ENCODE results near the gene ETV6.

Gene ETV6

DNA sequence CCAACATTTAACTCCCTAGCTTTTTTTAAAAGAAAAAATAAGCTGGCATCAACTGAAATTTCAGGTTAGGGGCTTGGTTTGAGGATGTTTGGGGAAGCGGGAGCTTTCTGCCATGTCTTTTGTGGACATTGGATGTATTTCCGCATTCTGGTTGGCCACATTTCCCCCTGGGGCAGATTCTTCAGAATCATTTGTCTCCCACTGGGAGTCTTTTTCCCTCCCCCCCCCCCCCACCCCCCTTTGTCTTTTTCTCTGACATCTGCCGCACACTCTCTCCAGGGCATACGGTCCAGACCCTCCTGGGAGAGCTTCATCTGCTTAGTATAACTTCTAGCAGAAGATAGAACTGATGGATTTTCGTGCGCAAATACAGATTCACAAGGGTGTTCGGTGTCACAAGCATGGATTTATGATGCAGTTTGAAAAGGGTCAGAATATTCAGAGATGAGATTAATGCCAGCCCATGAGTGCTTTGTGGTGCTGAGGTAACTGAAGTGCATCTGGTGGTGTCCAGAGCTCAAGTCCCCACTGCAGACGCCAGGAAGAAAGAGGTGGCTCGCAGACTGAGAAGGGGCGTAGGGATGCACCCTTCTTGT lies 40.2 kb downstream of the ETV6 start:
- DNase-seq (ENCODE audit: extremely low read depth in 1 of 2, low read depth in 1 of 2): no peak

DNA sequence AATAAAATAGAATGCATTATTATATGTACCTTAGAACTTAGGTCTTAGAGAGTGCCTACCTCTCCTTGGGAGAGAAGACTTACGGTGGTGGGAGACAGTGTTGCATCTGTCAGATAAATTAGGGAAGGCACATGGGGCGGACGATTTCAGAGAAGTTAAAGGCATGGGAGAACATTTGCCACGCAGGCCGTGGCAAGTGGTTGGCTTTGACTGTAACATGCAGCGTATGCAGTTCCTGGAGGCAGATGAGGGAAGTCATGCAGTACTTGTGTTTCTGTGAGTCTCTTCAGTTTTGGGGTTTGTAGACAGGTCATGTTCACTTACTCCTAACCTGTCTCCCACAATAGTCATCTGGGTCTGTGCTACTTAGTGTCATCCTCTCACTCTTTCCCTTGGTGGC lies 43.6 kb downstream of the ETV6 start:
- DNase-seq (ENCODE audit: extremely low read depth in 1 of 2, low read depth in 1 of 2): no peak

DNA sequence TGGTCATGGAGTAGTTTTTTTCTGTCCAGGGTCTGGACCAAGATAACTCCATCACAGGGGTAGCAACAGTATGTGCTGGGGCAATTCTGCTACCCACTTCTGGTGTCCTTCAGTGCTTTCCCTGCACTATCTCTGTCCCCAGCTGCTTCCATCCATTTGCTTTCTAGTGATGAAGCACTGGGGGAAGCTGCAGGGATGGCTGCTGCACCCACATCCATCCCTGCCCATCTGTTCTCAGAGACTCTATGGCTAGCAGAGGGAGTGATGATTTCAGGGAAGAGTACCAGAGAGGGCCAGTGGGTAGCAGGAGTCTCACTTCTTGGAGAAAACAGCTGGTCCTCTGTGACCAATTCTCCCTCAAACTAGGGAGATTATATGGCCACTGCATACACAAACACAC lies 44.1 kb downstream of the ETV6 start:
- DNase-seq (ENCODE audit: extremely low read depth in 1 of 2, low read depth in 1 of 2): no peak

DNA sequence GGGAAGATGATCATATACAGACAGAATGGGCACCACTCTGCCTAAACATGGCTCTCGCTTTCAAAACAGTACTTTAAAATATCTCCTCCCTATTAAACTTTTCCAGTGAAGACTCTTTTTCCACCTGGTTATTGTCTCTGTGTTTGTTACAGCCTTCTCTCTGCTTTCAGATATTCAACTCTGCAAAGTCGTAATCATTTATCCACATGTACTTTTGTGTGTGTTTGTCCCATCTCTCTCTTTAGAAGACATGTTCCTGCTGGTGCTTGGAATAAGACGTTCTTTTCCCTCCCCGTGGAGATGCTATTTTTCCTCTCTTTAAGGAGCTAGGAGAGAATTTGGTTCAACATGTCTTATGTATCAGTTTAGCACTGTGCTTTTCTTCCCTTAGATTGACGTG lies 45.1 kb downstream of the ETV6 start:
- no peak for DNase-seq (ENCODE audit: extremely low read depth in 1 of 2, low read depth in 1 of 2)

DNA sequence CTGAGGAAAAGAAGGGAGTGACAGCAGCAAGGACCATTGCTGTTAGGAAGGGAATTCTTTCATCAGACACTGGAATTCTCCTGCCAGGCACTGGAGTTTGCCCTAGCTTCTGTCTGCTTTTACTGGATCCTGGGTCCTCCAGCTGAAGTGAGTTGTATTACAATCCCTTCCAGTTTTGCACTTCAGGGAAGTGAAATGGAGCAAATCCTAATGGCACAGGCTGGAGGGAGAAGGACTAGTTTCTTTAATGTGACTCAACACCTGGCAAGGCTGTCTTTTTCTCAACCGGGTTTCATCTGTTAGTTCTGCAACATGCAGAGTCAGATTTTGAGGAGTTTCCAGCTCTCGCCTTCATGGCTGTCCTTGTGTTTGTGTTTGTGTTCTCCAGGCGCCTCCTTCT lies 45.8 kb downstream of the ETV6 start:
- DNase-seq (ENCODE audit: extremely low read depth in 1 of 2, low read depth in 1 of 2): no peak

DNA sequence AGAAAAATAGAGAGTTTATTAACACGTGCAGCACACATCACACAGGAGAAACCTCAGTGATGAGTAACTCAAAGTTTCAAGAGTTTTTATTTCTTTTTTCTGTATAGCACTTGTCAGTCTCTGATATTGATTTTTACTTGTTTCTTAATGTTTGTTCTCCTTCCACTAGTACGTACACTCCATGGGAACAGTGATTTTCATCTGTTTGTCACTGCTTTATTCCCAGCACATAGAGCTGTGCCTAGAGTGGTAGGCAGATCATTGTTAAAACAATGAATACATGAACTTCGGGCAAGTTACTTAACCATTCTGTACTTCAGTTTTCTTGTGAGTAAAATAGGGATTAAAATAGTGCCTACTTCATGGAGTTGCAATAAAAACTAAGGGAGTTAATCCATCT lies 46.6 kb downstream of the ETV6 start:
- no peak for DNase-seq (ENCODE audit: extremely low read depth in 1 of 2, low read depth in 1 of 2)

DNA sequence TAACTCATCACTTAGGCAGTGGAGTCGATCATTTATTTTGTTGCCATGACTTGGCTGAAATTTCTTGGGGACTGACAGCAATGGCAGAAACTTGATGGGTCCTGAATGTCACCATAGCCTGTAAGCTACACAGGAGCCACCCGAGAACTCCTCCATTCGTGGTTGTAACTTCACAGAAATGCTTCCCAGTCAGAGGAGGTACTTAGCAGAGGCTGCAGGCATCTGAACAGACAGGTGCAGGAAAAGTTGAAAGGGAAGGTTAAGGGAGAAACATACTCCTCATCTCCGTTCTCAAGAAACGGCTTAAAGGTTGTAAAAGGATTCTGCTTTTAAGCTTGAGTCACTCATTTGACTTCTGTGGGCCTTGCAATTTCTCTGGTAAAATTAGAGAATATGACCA lies 47.7 kb downstream of the ETV6 start:
- no peak for DNase-seq (ENCODE audit: extremely low read depth in 1 of 2, low read depth in 1 of 2)

DNA sequence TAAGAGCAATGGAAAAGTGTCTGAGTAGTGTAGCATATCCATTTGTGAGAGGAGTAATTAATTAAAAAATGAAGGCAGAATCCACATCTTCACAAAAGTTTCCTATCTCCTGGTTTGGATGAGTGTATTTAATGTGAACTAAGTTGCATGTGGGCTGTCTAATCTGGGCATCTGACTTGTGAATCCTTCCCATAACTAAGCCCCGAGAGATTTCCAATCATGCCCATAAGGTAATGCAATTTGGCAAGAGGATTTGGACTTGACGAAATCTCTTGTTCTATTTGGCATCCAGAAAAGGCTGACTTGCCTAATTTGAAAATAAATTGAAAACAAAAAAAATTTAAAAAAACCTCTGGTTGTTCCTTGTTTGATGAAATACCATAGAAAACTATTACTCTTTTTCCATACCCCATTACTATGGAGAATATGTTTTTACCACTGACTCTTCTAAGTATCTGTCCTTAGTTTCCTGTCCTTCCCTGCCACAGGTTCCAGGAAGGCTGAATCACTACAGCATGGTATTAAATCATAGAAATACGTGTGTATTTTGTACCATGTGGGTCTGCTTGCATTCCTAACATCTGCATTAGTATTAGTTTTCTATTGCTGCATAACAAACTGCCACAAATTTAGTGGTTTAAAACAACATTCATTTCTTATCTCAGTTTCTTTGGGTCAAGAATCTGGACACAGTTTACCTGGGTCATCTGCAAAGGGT lies 48.4 kb downstream of the ETV6 start:
- DNase-seq (ENCODE audit: extremely low read depth in 1 of 2, low read depth in 1 of 2): no peak

DNA sequence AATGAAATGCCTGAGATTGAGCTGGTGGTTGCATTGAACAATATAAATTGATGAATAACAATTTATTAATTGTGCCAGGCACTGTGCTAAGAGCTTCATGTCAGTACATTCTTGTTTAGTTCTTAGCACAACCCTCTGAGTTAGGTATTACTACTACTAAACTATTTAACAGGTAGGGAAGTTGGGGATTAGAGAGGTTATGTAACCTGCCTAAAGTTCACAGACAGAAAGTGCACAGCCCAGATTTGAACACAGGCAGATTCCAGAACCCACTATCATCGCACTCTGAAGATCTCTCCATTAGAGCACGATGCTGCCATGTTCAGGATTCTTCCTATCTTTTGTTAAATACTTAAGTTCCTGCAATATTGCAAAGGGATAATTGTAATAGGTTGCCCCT lies 49.3 kb downstream of the ETV6 start:
- no peak for DNase-seq (ENCODE audit: extremely low read depth in 1 of 2, low read depth in 1 of 2)

DNA sequence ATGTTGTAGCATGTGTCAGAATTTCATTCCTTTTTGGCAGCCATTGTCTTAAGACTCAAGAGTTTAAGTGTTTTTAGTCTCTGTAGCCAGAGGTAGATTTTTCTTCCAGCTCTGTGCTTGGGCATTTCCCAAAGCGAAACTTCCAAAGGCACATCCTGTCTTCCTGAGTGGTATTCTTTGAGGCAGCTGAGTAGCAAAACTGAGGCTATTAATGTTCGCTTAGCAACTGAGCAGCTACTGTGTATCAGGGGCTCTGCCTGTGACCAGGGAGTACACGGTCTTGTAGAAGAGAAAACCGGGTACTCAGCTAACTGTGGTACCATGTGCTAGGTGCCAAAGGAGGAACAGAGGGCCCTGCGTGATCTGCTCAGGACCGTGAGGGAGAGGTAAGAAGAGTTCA lies 52.0 kb downstream of the ETV6 start:
- no peak for DNase-seq (ENCODE audit: extremely low read depth in 1 of 2, low read depth in 1 of 2)

DNA sequence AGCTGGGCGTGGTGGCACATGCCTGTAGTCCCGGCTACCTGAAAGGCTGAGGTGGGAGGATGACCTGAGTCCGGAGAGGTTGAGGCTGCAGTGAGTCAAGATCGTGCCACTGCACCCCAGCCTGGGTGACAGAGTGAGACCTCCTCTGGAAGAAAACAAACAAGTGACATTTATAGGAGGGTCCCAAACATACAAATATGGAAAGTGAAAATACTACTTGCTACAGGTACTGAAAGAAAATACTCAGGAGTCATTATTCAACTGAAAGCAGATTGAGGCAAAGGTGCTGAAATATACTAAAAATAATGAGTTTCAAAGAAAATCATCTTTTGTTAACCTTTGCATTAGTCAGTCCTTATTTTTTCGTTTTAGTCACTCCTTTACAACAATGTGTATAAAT lies 53.5 kb downstream of the ETV6 start:
- no peak for DNase-seq (ENCODE audit: extremely low read depth in 1 of 2, low read depth in 1 of 2)

DNA sequence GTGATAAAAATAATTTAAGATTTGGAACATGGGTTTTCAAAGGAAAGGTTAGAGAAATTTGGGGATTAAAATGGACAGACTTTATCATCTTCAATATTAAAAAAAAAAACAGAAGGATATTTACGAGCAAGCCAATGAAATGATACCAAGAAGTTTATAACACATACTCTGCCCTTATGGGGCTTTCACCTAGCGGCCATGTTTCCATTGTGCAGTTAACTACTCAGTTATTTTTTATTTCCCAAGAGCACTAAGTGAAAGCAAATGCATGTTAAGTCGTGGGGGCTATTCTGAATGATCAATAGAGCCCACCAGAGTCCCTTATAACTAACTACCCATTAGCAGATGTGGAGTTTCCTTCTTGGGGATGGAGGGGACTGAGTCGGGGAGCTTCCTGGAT lies 53.9 kb downstream of the ETV6 start:
- no peak for DNase-seq (ENCODE audit: extremely low read depth in 1 of 2, low read depth in 1 of 2)

DNA sequence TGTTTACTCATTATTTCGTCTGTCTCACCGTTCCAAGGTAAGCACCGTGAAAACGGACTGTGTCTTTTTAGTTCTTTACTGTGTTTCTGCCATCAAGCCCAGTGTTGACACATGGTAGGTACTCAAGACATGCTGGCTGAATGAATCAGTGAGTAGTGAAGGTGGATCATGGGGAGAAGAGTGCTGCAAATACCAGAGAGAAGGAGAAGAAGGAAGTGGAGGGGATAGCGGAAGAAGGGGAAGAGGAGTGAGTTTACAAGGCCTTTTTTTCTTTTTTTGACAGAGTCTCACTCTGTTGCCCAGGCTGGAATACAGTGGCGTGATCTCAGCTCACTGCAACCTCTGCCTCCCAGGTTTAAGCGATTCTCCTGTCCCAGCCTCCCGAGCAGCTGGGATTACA lies 54.6 kb downstream of the ETV6 start:
- DNase-seq (ENCODE audit: extremely low read depth in 1 of 2, low read depth in 1 of 2): no peak

DNA sequence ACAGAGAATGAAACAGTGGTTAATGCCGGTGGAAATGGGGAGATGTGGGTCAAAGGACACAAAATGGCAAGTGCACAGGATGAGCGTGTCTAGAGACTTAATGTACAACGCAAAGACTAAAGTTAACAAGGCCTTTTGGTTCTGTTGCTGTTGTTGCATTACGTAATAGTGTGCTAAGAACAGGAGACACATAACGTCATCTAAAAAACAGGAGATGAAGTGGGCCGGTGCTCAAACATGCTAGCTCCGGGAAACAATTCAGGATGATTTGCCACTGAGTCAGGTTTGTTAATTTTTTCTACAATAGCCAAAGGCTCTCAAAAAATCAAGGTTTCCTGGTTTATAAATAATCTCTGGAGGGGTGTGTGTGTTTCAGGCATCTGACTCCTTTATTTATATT lies 55.5 kb downstream of the ETV6 start:
- DNase-seq (ENCODE audit: extremely low read depth in 1 of 2, low read depth in 1 of 2): no peak

DNA sequence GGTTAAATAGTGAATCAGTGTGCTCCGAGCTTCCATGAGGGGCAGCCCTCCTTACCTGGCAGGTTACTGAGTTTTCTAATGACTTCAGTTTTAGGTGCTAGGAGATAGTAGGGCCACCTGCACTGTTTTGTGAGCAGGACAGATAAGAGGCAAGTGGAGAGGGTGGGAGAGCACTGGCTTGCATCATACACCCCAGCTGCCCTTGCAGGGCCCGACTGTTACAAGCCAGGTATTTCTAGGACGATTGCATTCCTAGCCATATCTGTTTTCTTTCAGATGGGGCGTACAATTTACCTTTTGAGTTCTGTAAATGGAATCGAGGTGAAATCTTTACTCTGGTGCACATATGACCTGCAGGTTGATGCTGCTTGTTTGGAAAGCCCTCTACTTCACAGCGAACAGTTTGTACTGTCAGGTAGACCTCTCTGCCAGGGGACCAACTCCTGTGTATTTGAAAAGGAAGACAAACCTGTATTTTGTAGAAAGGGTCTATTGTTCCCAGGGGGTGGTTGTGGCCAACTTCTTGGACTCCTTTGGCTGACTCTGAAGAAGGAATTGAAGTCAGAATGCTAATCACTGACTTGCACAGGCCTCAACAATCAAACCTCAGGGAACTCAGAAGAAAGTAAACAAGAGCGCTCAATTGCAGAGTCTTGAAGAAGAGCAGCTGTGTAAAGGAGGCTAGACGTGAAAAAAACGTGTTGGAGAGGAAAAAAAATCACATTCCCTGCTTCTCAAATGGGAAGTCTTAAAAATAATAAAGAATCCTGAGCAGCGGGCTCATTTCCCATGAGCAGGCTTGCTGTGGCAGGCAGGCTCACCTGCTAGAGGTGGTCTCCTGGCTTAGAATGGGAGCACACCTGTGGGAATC lies 57.3 kb downstream of the ETV6 start:
- no peak for DNase-seq (ENCODE audit: extremely low read depth in 1 of 2, low read depth in 1 of 2)

DNA sequence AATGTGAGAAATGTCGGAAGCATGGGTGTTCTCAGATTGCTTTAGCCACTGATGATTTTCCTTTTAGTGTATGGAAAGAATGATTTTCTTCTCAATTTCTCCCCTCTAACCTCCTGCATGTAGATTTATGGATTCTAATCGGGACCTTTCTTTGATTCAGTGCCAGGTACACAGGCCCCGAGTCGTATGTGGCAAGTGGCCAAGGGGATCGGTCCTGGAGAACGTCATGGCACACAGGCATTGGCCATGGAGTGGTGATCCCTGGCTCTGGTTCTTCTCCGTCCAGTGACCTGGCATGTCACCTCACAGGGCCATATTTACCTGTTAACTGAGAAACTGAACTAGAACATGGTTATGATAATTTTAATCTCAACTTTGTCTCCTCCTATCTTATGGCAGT lies 58.1 kb downstream of the ETV6 start:
- DNase-seq (ENCODE audit: extremely low read depth in 1 of 2, low read depth in 1 of 2): no peak

DNA sequence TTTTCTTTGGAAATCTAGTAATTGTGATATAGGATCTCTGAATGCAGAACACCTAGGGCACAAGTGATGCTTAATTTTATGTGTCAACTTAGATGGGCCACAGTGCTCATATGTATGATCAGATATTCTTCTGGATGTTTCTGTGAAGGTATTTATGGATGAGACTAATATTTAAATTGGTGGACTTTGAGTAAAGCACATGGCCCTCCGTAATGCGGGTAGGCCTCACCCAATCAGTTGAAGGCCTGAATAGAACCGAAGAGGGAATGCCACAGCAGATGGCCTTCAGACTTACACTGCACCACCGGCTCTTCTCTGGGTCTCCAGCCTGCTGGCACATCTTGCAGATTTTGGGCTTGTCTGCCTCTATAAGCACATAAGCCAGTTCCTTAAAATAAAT lies 60.0 kb downstream of the ETV6 start:
- DNase-seq (ENCODE audit: extremely low read depth in 1 of 2, low read depth in 1 of 2): no peak

DNA sequence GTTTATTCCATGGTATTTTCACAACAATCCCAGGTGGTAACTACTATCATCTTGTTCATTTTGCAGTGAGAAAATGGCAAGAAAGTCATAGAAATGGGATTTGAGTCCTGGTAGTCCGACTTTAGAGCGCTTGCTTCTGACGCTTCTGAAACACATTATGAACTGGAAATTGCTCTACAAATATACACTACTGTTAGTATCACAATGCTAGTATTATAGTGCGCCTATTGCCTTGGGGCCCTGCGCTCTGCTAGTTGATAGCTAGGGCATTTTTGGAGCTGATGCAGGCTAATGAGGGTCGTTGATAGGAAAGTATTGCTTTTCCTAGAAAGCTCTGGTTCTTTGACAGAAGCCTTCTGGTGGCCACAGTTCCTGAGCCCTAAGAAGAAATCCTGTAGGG lies 61.0 kb downstream of the ETV6 start:
- DNase-seq (ENCODE audit: extremely low read depth in 1 of 2, low read depth in 1 of 2): no peak

DNA sequence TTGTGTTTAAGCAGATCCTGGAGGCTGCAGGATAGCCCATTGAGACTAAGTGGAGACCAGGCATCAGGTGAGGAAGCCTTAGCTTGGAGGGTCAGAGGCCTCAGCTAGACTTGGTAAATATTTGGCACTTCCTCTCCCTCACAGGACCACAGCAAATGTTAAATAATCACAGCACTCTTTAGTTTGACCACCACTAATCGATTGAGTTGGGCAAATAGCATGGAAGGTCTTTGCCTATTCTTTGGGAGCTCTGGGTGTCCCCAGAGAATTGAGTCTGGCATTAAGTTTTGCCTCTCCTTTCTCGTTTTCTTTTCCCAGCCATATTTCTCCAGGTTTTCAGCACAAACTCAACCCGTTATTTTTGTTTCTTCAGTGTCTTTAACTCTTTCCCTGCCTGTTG lies 61.4 kb downstream of the ETV6 start:
- no peak for DNase-seq (ENCODE audit: extremely low read depth in 1 of 2, low read depth in 1 of 2)

DNA sequence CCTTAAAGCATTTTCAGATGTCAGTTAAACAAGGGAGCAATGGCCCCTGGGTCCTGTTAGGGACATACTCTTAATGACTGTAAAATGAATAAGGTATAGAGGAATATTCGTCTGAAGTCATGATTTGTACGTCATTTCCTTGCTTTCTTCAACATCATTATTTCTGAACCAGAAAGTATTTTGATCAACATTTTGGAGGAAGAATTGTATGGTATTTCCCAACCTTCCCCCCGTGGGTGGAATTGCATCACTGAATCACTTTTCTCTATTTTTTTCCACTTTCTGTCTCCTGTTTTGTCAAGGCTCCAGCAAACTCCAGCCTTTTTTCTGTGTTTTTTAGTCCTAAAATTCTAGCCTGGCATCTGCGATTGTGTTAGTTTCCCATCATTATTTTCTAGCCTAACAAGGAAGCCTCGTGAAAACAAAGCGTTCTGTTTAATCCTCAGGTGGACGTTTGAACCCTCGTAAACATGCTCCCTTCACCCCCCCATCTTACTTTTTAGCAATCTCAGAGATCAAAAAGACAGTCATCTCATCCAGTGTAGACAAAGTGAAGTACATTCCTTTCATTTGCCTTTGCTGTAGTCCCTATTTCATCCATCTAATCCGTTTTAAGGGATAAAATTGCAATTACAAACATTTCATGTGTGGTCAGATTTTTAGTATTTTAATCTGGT lies 62.3 kb downstream of the ETV6 start:
- DNase-seq (ENCODE audit: extremely low read depth in 1 of 2, low read depth in 1 of 2): no peak

DNA sequence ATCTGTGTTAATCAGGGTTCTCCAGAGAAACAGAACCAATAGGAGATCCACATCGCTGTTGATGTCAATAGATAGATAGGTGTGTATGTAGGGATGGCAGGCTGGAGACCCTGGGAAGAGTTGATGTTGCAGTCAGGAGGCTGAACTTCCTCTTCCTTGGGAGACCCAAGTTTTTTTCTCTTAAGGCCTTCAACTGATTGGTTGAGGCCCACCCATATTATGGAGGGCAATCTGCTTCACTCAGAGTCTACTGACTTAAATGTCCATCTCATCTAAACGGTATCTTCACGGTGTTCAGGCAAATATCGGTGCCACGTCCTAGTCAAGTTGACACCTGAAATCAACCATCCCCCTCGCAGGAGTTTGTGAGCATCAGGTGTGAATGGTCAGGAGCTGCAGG lies 63.0 kb downstream of the ETV6 start:
- DNase-seq (ENCODE audit: extremely low read depth in 1 of 2, low read depth in 1 of 2): no peak

DNA sequence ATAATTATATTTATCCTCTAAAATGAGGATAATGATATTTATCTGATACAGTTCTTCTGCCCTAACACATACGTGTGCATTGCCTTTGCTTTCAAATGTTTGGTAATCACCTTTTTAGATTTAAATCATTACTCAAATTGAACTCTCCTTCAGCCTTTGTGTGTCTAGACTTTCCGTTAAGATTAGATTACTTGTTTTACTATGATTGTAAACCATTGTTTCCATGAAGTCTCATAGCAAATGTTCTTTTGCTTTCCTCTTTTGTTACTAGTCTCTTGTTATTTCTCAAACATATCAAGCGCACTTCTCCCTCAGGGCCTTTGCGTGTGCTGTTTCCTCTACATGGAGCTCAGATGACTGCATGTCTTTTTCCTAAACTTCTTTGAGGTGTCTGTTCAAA lies 63.7 kb downstream of the ETV6 start:
- no peak for DNase-seq (ENCODE audit: extremely low read depth in 1 of 2, low read depth in 1 of 2)
